K562 treated with DMSO at 1 percent for 12 hours (cell line): Measurements from ENCODE around the gene AMPD2. TPM values are rescaled to one million over a fixed set of nuclear protein-coding genes. Genes with fewer than 3 reads are reported as not detected.

Source experiments
- total RNA-seq: library from RNA; unstranded; fragments of 300-600 nt; gene quantifications from 2 replicates; pipeline ENCODE4 v1.2.3, GENCODE V29; 2022; ENCODE audit not compliant: insufficient read depth

The AMPD2 gene
- total RNA-seq: 29.3 and 54.4 TPM in 2 replicates

DNA sequence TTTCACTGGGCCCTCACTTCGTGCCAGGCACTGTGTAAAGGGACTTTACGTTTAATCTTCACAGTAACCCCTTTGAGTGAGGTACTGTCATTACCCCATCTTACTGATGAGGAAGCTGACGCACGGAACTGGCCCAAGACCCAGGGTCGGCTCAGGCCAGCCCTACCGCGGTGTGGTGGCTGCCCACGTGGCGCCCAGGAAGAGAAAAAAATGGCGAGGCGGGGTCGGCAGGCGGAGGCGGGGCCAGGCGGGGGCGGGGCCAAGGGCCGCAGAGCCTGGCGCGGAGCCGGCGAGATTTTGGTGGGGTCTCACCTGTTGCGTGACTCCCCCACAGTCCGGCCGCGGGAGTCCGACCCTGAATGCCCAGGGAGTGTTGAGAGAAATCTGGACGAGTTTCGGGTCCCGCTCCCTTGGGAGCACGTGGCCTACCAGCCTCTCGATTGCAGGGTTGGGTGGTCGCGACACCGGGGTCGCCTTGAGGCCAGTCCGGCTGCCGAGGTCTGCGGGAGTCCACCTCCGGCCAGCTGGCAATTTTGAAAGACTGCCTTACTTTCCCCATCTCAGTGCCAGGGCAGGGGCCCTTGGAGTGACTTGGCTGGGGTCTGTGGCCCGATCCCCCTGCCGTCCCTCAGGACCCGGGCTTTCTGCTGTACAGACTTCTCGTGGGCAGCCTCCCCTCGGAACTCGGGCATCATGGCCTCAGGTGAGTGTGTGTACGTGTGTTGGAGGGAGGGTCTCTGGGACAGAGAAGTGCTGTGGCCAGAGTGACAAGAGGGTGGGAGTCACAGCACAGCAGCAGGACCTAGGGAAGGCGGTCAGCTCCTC is at the start of gene AMPD2, which contains the start of gene GNAT2:
TSS of gene AMPD2 (plus strand) at position 262 of the 825 bp plus-strand sequence. CDS start 1,339 bp downstream, outside the sequence.
TSS of gene GNAT2 (minus strand) at position 41 of the 825 bp plus-strand sequence. CDS start 6,746 bp downstream, outside the sequence.

DNA sequence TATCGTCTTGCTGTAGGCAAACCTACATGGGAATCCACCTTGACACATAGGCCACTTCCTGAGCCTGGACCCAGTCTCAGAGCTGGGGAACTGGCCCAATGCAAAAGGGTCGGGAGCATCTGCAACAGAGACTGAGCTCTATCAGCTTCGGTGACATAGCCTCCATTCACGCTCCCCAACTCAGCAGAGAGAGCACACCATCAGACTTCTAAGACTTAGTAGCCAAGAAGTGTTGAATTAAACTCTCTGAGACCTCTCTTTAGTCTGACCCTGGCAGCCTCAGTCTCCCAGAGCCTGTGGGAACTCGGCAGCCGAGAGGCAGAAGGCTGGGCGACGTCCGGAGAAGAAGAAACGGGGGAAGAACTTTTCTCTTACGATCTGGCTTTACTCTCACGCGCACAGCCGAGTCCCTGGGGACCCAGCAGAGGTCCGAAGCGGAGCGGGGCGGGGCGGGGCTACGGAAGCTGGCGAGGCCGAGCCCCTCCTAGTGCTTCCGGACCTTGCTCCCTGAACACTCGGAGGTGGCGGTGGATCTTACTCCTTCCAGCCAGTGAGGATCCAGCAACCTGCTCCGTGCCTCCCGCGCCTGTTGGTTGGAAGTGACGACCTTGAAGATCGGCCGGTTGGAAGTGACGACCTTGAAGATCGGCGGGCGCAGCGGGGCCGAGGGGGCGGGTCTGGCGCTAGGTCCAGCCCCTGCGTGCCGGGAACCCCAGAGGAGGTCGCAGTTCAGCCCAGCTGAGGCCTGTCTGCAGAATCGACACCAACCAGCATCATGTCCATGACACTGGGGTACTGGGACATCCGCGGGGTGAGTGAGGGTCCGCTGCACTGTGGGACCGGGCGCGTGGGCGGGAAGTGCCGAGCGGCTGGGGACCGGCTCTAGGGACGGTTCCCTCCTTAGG is 36.2 kb downstream of the AMPD2 start, which contains the start of gene GSTM4:
TSS of gene GSTM4 (plus strand) at position 485 of the 905 bp plus-strand sequence. CDS start at position 776, 291 bp downstream.

DNA sequence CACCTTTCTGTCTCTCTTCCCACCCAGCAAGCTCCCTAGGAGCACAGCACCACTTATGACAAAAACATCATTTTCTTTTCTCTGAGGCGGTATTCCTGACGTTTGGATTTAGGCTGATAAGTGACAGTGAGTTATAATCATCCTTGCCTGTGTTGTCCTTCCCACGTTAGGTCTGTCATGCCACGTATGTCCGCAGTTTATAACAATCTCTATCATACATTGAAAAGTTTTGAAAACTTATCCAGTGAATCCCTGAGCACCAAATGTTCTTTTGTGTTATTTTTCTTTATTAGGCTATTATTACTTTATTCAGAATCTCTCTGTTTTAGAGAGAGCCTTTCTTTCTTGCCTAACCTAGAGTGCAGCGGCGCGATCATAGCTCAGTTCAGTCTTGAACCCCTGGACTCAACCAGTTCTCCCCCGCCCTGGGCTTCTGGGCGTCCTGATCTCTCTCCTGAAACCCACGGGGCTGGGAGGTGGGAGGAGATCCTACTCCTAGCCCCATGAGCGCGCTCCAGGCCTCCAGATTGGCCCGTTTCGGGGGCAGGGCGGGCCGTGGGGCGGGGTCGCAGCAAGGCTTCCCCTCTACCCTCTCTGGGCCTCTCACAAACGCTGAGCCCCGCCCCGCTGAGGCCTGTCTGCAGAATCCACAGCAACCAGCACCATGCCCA is 48.0 kb downstream of the AMPD2 start, which contains the start of gene GSTM2:
TSS of gene GSTM2 (plus strand) at position 606 of the 671 bp plus-strand sequence. CDS start at position 665, 59 bp downstream.

Other genes starting within 250 kb of the AMPD2 start
- gene SORT1, start 221.9 kb upstream of the AMPD2 start, total RNA-seq: 25.4 and 88.2 TPM in 2 replicates
- 117 and 150 TPM in 2 replicates for gene PSMA5, start 193.4 kb upstream of the AMPD2 start, total RNA-seq
- gene SYPL2, start 153.3 kb upstream of the AMPD2 start, total RNA-seq: not detected in 2 replicates
- gene ATXN7L2, start 135.9 kb upstream of the AMPD2 start, total RNA-seq: 7.8 and 9.2 TPM in 2 replicates
- gene CYB561D1, start 125.7 kb upstream of the AMPD2 start, total RNA-seq: 5.1 and 13.1 TPM in 2 replicates
- 0.19 and 1.7 TPM in 2 replicates for gene AMIGO1, start 110.1 kb upstream of the AMPD2 start, total RNA-seq
- not detected in 2 replicates for gene GPR61, start 80.0 kb upstream of the AMPD2 start, total RNA-seq
- 3.7 and 7.7 TPM in 2 replicates for gene GNAI3, start 71.2 kb upstream of the AMPD2 start, total RNA-seq
- gene GNAT2, start 221 bp upstream of the AMPD2 start, total RNA-seq: not detected in 2 replicates
- gene GSTM4, start 36.3 kb downstream of the AMPD2 start, total RNA-seq: 47.9 and 54.3 TPM in 2 replicates
- gene GSTM2, start 48.2 kb downstream of the AMPD2 start, total RNA-seq: 6.4 and 21.0 TPM in 2 replicates
- not detected in 2 replicates for gene GSTM1, start 68.0 kb downstream of the AMPD2 start, total RNA-seq
- gene GSTM5, start 92.4 kb downstream of the AMPD2 start, total RNA-seq: not detected in 2 replicates
- 22.4 and 30.1 TPM in 2 replicates for gene GSTM3, start 121.2 kb downstream of the AMPD2 start, total RNA-seq
- gene EPS8L3, start 144.1 kb downstream of the AMPD2 start, total RNA-seq: not detected in 2 replicates